Natural killer cell (primary cell): ENCODE data around the gene BCOR. TPM values are rescaled to one million over a fixed set of nuclear protein-coding genes. Genes with fewer than 3 reads are reported as not detected.

Experiments used
- ATAC-seq, 3 donors: fragments of 150-1000 bp in 2 of 3; fragments of 200-7000 bp in 1 of 3; cut with Tn5 transposase; 1 replicate in 1 of 3; 2 replicates in 2 of 3; pipeline ENCODE4 v1.10.0; 2021; ENCODE audit warnings: mild to moderate bottlenecking in 2 of 3, moderate library complexity in 2 of 3
- DNase-seq, 2 donors: peaks; one replicate each; pipeline versions ENCODE4 v3.0.0 to v3.0.0-alpha.2; 2013 to 2021; ENCODE audit warnings: mixed read lengths in 1 of 2
- H3K27ac ChIP-seq: one replicate; pipeline ENCODE4 v1.5.1; 2013; ENCODE audit warnings: mild to moderate bottlenecking, low read length
- H3K27me3 ChIP-seq: one replicate; pipeline ENCODE4 v1.6.1; 2013; ENCODE audit warnings: low read length; ENCODE audit not compliant: control insufficient read depth, insufficient read depth
- H3K36me3 ChIP-seq: one replicate; pipeline ENCODE4 v1.6.1; 2013; ENCODE audit warnings: low read length; ENCODE audit not compliant: control insufficient read depth, insufficient read depth
- H3K4me1 ChIP-seq: one replicate; pipeline ENCODE4 v1.6.1; 2013; ENCODE audit warnings: low read length; ENCODE audit not compliant: control insufficient read depth, insufficient read depth
- H3K4me3 ChIP-seq: one replicate; pipeline ENCODE4 v1.5.1; 2013; ENCODE audit warnings: low read length
- H3K9me3 ChIP-seq: one replicate; pipeline ENCODE4 v1.6.1; 2013; ENCODE audit warnings: low read length; ENCODE audit not compliant: control insufficient read depth, insufficient read depth
- H3K27ac Mint-ChIP-seq, 2 donors: one replicate each; pipeline ENCODE4 v1.8.0; 2022; ENCODE audit warnings: mild to moderate bottlenecking in 2 of 2, mixed read lengths in 2 of 2, moderate library complexity in 1 of 2
- H3K27me3 Mint-ChIP-seq, 2 donors: one replicate each; pipeline ENCODE4 v1.8.0; 2022; ENCODE audit warnings: low read depth in 2 of 2, mixed read lengths in 2 of 2
- H3K36me3 Mint-ChIP-seq: one replicate; pipeline ENCODE4 v1.8.0; 2022; ENCODE audit warnings: mixed read lengths
- H3K4me1 Mint-ChIP-seq, 2 donors: one replicate each; pipeline ENCODE4 v1.8.0; 2022; ENCODE audit warnings: mixed read lengths in 2 of 2
- H3K4me3 Mint-ChIP-seq: one replicate; pipeline ENCODE4 v1.8.0; 2022; ENCODE audit warnings: mild to moderate bottlenecking, moderate library complexity, mixed read lengths
- H3K9me3 Mint-ChIP-seq, 2 donors: one replicate each; pipeline ENCODE4 v1.8.0; 2022; ENCODE audit warnings: mixed read lengths in 2 of 2
- CTCF ChIP-seq: fragments of 200-600 bp; IDR thresholded peaks from one replicate; pipeline ENCODE4 v1.8.0; 2022; ENCODE audit warnings: antibody characterized with exemption
- whole genome bisulfite sequencing: methylation state at CpG from one replicate; pipeline ENCODE4 v1.1.7; 2013; ENCODE audit warnings: missing lambda C conversion rate; ENCODE audit not compliant: insufficient coverage; 5-methylcytosine and 5-hydroxymethylcytosine counted together
- intact Hi-C: fragments of 100-400 bp; cut with micrococcal nuclease; formaldehyde crosslinking; loops from one replicate; pipeline ENCODE4 v1.14.2; 2022
- total RNA-seq, 4 donors: library from RNA; stranded (reverse); fragments of 120-200 nt in 1 of 4; gene quantifications; one replicate each; pipeline versions ENCODE4 v1.2.3 to v1.2.4, GENCODE V29; 2013 to 2022

The BCOR gene
- total RNA-seq, 3 donors from 2014 or later (not counting 1 experiment from before 2014, with no cell fraction given) = 20.0 to 35.2 (median 29.2) TPM

- peak overlapping the region; percentile 58 for H3K4me3 ChIP-seq
- H3K36me3 ChIP-seq = no peaks in the 10 kb centered on the region
- H3K4me1 ChIP-seq = peaks cover 31% of the 10 kb centered on the region
- under 1% methylated on average over 38 of the region's 42 CpGs for WGBS
- Mint-ChIP-seq H3K4me1 (peaks cover 35 to 40% of the 10 kb centered on the region in 2 donors), H3K27me3 (peaks cover 0 to 11% of the 10 kb centered on the region in 2 donors), H3K9me3 (no peaks in the 10 kb centered on the region), H3K4me3 (peak overlapping the region; percentile 91), H3K27ac (peak overlapping the region; percentile 85 to 89), H3K36me3 (no peaks in the 10 kb centered on the region)
- H3K27ac ChIP-seq = peak overlapping the region; percentile 78
- no peaks in the 10 kb centered on the region for H3K9me3 ChIP-seq
- no peaks in the 10 kb centered on the region for H3K27me3 ChIP-seq
- intact Hi-C loops = loop anchor here (2.0 to 5.0 kb wide), 5 partner anchors 55 to 240 kb away; no protein-coding TSS in a partner anchor
- ATAC-seq (peak; percentile 1 to 34 (median 5)), DNase-seq (peak in 1 of 2 donors; percentile 62)
- TF ChIP-seq CTCF = no peak
Observed at GRCh38 chrX:40097141-40097503, 636 bp downstream of the BCOR start.

GRCh38 chrX:40096395-40097091, 1.2 kb downstream of the BCOR start:
- H3K27ac Mint-ChIP-seq = peak overlapping the region; percentile 85 to 89

GRCh38 chrX:40095583-40096394, 2.0 kb downstream of the BCOR start:
- Mint-ChIP-seq H3K27ac (peak overlapping the region; percentile 85 to 89), H3K4me3 (peak overlapping the region; percentile 91), H3K4me1 (peaks cover 42 to 46% of the 10 kb centered on the region in 2 donors), H3K36me3 (no peaks in the 10 kb centered on the region), H3K27me3 (peaks cover 0 to 18% of the 10 kb centered on the region in 2 donors), H3K9me3 (no peaks in the 10 kb centered on the region)
- peak overlapping the region; percentile 58 for H3K4me3 ChIP-seq
- H3K36me3 ChIP-seq = no peaks in the 10 kb centered on the region
- no peak for TF ChIP-seq CTCF
- DNase-seq (peak in 1 of 2 donors; percentile 69), ATAC-seq (no peak)
- no peaks in the 10 kb centered on the region for H3K27me3 ChIP-seq
- H3K9me3 ChIP-seq = no peaks in the 10 kb centered on the region
- H3K27ac ChIP-seq = peak overlapping the region; percentile 78
- WGBS = 0% methylated on average over 64 of the region's 80 CpGs
- intact Hi-C loops = loop anchor here (2.0 to 5.0 kb wide), 5 partner anchors 57 to 238 kb away; no protein-coding TSS in a partner anchor
- H3K4me1 ChIP-seq = peaks cover 39% of the 10 kb centered on the region

More at GRCh38 chrX:40096395-40097091, 1.2 kb downstream of the BCOR start:
- Mint-ChIP-seq H3K27me3 (peaks cover 0 to 11% of the 10 kb centered on the region in 2 donors), H3K36me3 (no peaks in the 10 kb centered on the region), H3K4me3 (peak overlapping the region; percentile 91), H3K4me1 (peaks cover 35 to 40% of the 10 kb centered on the region in 2 donors), H3K9me3 (no peaks in the 10 kb centered on the region)
- 0% methylated on average over 63 of the region's 66 CpGs for WGBS
- intact Hi-C loops = loop anchor here (2.0 to 5.0 kb wide), 5 partner anchors 56 to 239 kb away; no protein-coding TSS in a partner anchor
- Histone ChIP-seq H3K27ac (peak overlapping the region; percentile 78), H3K27me3 (no peaks in the 10 kb centered on the region), H3K4me3 (peak overlapping the region; percentile 58), H3K4me1 (peaks cover 31% of the 10 kb centered on the region), H3K9me3 (no peaks in the 10 kb centered on the region), H3K36me3 (no peaks in the 10 kb centered on the region)
- peak; percentile 14 to 46 (median 40) for ATAC-seq
- peak; percentile 58 to 85 for DNase-seq
- no peak for TF ChIP-seq CTCF
